Measurements from ENCODE around the gene BIN2.

GRCh38 chr12:51360315-51360714, 36.3 kb upstream of the BIN2 start:
- TF ChIP-seq CTCF (conservative IDR thresholded peaks at IDR 0.05; ENCODE audit: low read depth, low read length) (no peak), CEBPB (IDR thresholded peaks at IDR 0.05; ENCODE audit: low read depth, low read length) (no peak), POLR2A (IDR thresholded peaks at IDR 0.05; ENCODE audit: low read depth, low read length) (no peak), USF2 (IDR thresholded peaks at IDR 0.05; ENCODE audit: low read depth, low read length) (no peak), RAD21 (IDR thresholded peaks at IDR 0.05; ENCODE audit: low read length) (no peak), ELK1 (IDR thresholded peaks at IDR 0.05; ENCODE audit: borderline replicate concordance, low read depth, low read length) (no peak), RFX5 (IDR thresholded peaks at IDR 0.05; ENCODE audit: low read depth, low read length) (no peak), MXI1 (IDR thresholded peaks at IDR 0.05; ENCODE audit: borderline replicate concordance, low read depth, low read length) (no peak), NFE2L2 (IDR thresholded peaks at IDR 0.05; ENCODE audit: low read depth, low read length) (no peak), MAFK (IDR thresholded peaks at IDR 0.05; ENCODE audit: low read depth, low read length) (no peak), CHD1 (IDR thresholded peaks at IDR 0.05; ENCODE audit: low read depth, low read length) (no peak), SMC3 (IDR thresholded peaks at IDR 0.05; ENCODE audit: low read depth, low read length) (no peak), MAZ (IDR thresholded peaks at IDR 0.05; ENCODE audit: borderline replicate concordance, low read depth, low read length) (no peak)

All from IMR-90 (cell line).